WTC11 (cell line): ENCODE data around the gene SERPING1.

Source experiments
- ATF1 ChIP-seq: sonication (generic); formaldehyde crosslinking; IDR thresholded peaks from 2 replicates; pipeline ENCODE4 v1.8.1; 2023; ENCODE audit warnings: mild to moderate bottlenecking, moderate library complexity, missing genetic modification reagents
- CTCF ChIP-seq: fragments of 200-600 bp; IDR thresholded peaks from 2 replicates; pipeline ENCODE4 v1.8.0; 2022; ENCODE audit warnings: antibody characterized with exemption
- E2F5 ChIP-seq: sonication (generic); formaldehyde crosslinking; IDR thresholded peaks from 2 replicates; pipeline ENCODE4 v1.8.1; 2022; ENCODE audit warnings: mild to moderate bottlenecking, moderate library complexity, missing genetic modification reagents
- STAT6 ChIP-seq: sonication (generic); formaldehyde crosslinking; conservative IDR thresholded peaks from 2 replicates; pipeline ENCODE4 v1.8.1; 2023; ENCODE audit warnings: mild to moderate bottlenecking, low read depth, missing genetic modification reagents, moderate library complexity
- TF ChIP-seq, protein P1 (sequence below): fragments of 250-450 bp; sonication (Bioruptor Pico); IDR thresholded peaks from 2 replicates; pipeline ENCODE4 v1.9.0; 2021; ENCODE audit warnings: moderate library complexity, mild to moderate bottlenecking, inconsistent platforms, borderline replicate concordance
- TF ChIP-seq, protein P2 (sequence below): sonication (generic); formaldehyde crosslinking; IDR thresholded peaks from 2 replicates; pipeline ENCODE4 v1.8.0; 2022; ENCODE audit warnings: mild to moderate bottlenecking, missing genetic modification reagents

- TF ChIP-seq CTCF (no peak), STAT6 (CRISPR knock-in tag) (no peak), E2F5 (CRISPR knock-in tag) (no peak), ATF1 (no peak)
- TF ChIP-seq, protein P1, sequence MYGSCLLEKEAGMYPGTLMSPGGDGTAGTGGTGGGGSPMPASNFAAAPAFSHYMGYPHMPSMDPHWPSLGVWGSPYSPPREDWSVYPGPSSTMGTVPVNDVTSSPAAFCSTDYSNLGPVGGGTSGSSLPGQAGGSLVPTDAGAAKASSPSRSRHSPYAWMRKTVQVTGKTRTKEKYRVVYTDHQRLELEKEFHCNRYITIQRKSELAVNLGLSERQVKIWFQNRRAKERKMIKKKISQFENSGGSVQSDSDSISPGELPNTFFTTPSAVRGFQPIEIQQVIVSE (CRISPR knock-in tag), result no peak
- TF ChIP-seq, protein P2, sequence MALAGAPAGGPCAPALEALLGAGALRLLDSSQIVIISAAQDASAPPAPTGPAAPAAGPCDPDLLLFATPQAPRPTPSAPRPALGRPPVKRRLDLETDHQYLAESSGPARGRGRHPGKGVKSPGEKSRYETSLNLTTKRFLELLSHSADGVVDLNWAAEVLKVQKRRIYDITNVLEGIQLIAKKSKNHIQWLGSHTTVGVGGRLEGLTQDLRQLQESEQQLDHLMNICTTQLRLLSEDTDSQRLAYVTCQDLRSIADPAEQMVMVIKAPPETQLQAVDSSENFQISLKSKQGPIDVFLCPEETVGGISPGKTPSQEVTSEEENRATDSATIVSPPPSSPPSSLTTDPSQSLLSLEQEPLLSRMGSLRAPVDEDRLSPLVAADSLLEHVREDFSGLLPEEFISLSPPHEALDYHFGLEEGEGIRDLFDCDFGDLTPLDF, result no peak
These were observed 46.3 kb downstream of the SERPING1 start for GRCh38 chr11:57643802-57644201.
